Stimulated activated CD4-positive, alpha-beta T cell treated with anti-CD3 and anti-CD28 coated beads, TNF-alpha, amount 100 ng/mL, for 24 hours (primary cell): ENCODE measurements around the gene PHF1.
"Not testable (repeated sequence)": the region's sequence is repeated elsewhere in the genome, so short reads cannot be mapped to it uniquely, and the experiment has no call there.

Experiments used
- DNase-seq, 3 experiments: peaks; one replicate each; pipeline ENCODE4 v3.0.0-alpha.2; 2020; ENCODE audit warnings: low read depth in 3 of 3

Gene PHF1

DNA sequence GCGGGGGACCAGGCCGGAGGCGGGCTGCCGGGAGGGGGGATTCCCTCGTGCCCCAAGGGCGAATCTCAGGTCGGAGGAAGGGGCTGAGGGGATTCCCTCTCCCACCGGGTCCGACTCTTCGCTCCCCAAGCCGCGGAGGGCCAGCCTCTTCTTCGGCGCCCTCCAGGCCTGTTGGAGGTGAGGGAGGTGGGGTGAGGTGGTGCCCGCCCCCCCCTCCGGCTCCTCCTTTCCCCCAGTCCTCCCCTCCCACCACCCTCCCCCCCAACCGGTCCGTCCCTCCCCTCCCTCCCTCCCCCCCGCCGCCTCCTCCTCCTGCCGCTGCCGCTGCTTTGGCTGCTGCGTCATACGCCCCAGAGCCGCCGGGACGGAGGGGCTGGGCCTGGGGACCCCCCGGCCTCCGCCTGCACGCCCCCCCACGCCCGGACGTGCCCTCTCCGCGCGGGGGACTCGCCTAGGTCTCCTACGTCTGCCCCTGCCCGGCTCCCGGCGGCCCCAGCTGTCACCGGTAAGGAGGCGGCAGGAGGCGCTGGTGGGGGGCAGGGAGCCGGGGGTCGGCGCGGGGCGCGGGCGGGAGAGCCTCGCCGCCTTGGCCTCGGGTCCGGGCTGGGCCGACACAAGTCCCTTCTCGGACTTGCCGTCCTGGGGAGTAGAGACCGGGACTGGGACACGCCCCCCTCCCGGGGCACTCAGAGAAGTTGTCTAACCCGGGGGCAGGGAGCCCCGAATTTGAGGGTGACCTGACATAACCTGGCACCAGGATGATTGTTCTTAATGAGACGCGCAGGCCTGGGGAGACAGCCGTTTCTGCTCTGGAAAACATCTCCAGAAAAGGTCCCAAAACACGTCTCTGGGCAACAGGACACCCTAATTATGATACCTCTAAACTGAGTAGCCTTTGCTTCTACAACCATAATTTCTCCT is at the start of gene PHF1:
Gene PHF1, plus strand, starts transcription at position 304 of the 921 bp plus-strand sequence. CDS start 1,250 bp downstream, outside the sequence.
- DNase-seq = no peak

DNA sequence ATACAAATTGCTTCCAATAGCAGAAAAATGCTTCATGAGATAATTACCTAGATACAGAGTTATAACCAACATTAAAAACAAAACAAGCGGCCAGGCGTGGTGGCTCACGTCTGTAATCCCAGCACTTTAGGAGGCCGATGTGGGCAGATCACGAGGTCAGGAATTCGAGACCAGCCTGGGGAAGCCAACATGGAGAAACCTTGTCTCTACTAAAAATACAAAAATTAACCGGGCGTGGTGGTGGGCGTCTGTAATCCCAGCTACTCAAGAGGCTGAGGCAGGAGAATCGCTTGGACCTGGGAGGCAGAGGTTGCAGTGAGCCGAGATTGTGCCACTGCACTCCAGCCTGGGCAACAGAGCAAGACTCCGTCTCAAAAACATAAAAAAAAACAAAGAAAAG is 47.3 kb upstream of the PHF1 start:
- DNase-seq = not testable (repeated sequence)

DNA sequence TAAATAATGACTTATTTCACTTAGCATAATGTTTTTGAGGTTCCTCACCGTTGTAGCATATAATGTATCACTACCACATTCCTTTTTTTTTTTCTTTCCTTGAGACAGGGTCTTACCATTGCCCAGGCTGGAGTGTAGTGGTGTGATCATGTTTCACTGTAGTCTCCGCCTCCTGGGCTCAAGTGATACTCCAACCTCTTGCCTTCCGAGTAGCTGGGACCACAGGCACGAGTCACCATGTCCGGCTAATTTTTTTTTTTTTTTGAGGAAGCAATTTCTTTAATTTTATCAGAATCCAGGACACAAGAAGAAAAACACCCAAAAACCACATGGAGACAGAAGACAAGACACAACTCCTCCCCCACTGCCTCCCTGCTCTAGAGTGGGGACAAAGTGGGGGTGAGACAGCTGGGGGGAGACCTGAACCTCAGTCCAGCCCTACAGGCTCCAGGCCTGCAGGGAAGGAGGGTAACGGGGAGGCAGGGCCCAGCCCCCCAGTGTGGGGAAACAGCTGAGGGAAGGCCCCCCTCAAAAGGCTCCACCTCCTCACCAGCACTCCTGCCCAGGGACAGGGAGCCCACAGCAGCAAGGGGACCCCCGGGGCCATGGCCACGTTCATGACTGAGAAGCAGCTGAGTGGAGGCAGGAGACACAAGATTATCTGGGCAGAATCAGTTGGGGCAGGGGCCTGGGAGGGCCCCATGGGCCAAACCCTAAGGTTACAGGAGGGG is 46.2 kb upstream of the PHF1 start:
- not testable (repeated sequence) for DNase-seq

DNA sequence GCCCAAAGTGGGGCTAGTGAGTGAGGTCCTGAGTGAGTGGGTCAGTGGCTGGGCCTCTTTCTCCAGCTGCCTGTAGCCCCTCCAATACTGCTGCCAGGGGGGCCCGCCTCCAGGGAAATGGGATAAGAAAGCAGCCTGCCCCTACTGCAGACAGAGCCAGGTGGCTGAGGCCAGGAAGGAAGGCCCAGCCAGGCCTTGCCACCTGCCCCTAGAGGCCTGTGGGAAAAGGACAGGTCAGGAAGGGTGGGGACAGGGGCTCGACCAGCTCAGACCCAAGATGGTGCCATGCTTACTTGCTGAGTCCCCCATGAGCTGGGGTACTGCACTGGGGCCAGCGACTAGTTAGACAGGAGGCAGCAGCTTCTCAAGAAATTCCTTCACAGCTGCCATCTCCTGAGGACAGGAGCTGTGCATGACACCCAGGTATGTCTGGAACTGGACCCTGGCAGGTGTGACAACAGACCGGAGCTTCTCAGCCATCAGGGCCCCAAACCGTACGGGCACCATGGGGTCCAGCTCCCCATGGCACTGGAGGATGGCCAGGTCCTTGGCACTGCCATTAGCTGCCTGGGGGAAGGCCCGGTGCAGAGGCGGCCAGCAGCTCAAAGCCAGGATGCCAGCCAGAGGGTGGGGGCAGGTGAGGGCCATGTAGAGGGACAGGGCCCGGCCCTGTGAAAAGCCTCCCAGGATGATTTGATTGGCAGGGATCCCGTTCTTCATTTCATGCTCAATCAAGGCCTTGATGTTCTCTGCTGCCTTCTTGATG is 45.4 kb upstream of the PHF1 start:
- DNase-seq = not testable (repeated sequence)

DNA sequence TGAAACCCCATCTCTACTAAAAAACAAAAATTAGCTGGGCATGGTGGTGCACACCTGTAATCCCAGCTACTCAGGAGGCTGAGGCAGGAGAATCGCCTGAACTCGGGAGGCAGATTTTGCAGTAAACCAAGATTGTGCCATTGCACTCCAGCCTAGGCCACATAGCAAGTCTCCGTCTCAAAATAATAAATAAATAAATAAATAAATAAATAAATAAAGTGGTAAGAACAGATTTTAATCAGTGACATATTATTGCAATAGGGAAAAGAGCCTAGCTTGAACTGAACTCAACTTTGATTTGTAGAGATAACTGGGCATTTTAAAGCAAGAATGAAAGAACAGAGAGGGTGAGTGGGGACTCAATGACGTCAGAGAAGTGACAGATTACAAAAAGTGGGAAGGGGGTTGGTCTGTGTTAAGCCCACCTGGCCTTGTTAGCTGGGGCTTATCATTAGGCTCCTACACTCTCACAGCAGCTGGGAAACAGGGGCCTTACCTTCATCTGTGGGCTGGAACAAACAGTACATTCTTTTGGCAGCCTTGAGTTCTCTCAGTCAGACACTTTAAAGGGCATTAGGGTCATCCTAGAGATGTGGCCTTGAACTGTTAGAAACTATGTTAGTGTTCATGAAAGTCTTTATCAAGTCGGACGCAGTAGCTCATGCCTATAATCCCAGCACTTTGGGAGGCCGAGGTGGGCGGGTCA is 43.7 kb upstream of the PHF1 start:
- no peak for DNase-seq

DNA sequence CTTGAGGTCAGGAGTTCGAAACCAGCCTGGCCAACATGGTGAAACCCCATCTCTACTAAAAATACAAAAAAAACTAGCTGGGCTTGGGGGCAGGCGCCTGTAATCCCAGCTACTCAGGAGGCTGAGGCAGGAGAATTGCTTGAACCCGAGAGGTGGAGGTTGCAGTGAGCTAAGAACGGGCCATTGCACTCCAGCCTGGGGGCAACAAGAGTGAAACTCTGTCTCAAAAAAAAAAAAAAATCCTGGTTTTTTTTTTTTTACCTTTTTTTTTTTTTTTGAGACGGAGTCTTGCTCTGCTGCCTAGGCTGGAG is 43.1 kb upstream of the PHF1 start:
- DNase-seq = not testable (repeated sequence)

DNA sequence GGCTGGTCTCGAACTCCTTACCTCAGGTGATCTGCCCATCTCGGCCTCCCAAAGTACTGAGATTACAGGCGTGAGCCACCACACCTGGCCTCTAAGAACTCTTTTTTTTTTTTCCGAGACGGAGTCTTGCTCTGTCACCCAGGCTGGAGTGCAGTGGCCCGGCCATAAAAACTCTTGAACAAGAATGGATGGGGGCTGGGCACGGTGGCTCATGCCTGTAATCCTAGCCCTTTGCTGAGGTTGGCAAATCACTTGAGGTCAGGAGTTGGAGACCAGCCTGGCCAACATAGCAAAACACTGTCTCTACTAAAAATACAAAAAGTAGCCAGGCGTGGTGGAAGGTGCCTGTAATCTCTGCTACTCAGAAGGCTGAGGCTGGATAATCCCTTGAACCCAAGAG is 38.9 kb upstream of the PHF1 start:
- DNase-seq = not testable (repeated sequence)

DNA sequence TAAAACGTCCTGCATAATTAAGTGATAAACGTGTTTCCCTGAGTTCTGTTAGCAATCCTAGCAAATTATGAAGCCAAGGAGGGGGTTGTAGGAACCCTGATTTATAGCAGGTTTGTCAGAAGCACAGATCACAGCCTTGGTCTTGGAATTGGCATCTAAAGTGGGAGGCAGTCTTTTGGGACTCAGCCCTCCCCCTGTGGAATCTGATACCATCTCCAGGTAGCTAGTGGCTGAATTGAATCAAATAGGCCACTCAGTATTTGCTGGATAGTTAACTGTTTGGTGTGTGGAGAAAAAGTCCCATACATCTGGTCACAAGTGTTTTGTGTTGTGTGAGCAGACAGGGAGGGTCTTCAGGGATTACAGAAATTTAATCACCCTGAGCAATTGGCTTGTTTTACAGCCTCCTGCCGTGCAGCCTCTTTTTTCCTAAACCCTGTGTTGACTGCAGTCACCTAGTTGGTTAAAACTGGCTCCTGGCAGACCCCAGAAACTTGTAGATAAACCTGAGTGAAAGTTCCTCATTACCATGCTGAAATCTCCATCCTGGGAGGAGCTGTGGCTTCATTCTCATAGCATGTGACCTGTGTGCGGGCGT is 38.2 kb upstream of the PHF1 start:
- DNase-seq = no peak

DNA sequence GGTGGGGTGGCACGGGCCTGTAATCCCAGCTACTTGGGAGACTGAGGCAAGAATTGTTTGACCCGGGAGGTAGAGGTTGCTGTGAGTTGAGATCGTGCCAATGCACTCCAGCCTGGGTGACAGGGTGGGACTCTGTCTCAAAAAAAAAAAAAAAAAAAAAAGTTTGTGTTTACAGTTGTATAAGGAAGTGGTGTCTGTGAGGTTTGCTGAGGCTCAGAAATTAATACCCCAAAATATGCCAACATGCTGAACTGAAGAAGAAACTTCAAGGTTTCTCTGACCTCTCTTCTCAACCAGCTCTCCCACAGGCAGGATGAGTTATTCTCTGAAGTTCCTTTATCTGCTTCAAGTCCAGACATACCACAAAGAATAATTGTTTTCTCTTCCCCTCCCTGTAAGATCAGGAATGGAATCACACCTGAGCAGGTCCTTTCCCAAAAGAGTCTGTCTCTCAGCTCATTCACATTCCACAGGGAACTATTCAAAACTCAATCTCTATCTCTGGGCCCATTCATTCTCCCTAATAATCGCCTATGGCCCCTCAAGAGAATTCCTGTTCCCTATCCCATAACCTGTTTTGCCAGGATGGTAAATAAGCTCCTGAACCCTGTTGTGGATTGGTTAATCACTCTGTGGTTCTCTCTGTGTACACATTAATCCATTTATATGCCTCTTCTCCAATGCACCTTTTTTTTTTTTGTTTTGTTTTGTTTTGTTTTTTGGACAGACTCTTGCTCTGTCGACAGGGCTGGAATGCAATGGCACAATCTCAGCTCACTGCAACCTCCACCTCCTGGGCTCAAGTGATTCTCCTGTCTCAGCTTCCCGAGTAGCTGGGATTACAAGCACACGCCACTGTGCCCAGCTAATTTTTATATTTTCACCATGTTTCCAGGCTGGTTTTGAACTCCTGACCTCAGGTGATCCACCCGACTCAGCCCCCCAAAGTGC is 36.6 kb upstream of the PHF1 start:
- no peak for DNase-seq

DNA sequence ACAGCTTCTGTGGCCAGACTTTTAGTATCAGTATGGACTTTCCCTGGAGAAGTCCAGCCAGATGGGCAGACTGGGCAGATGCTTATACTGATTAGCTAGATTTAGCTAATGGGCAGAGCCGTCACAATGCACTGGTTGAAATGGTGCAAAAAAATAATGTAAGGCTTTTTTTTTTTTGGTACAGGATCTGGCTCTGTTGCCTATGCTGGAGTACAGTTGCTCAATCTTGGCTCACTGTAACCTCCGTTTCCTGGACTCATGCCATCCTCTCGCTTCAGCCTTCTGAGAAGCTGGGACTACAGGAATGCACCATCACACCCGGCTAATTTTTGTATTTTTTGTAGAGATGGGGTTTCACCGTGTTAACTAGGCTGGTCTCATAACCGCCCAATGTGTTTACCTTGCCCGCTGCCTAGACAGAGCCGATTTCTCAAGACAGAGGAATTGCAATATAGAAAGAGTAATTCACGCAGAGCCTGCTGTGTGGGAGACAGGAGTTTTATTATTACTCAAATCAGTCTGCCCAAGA is 35.6 kb upstream of the PHF1 start:
- DNase-seq = no peak

DNA sequence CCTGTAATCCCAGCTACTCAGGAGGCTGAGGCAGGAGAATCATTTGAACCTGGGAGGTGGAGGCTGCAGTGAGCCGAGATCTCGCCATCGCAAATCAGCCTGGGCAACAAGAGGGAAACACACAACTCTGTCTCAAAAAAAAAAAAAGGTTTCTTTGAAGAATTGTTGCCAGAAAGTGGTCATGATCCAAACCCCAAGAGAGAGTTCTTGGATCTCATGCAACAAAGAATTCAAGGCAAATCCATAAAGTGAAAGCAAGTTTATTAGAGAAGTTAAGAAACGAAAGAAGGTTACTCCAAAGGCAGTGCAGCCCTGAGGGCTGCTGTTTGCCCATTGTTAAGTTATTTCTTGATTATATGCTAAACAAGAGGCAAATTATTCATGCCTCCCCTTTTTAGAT is 33.6 kb upstream of the PHF1 start:
- DNase-seq = no peak

DNA sequence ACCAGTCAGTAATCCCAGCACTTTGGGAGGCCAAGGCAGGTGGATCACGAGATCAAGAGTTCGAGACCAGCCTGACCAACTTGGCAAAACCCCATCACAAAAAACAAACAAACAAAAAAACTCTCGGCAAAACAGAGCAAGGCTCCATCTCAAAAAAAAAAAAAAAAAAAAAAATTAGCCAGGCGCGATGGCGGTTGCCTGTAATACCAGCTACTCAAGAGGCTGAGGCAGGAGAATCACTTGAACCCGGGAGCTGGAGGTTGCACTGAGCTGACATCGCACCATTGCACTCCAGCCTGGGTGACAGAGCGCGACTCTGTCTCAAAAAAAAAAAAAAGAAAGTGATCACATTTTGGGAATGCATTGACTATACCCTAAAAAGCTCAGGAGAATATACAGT is 31.6 kb upstream of the PHF1 start:
- DNase-seq = not testable (repeated sequence)

DNA sequence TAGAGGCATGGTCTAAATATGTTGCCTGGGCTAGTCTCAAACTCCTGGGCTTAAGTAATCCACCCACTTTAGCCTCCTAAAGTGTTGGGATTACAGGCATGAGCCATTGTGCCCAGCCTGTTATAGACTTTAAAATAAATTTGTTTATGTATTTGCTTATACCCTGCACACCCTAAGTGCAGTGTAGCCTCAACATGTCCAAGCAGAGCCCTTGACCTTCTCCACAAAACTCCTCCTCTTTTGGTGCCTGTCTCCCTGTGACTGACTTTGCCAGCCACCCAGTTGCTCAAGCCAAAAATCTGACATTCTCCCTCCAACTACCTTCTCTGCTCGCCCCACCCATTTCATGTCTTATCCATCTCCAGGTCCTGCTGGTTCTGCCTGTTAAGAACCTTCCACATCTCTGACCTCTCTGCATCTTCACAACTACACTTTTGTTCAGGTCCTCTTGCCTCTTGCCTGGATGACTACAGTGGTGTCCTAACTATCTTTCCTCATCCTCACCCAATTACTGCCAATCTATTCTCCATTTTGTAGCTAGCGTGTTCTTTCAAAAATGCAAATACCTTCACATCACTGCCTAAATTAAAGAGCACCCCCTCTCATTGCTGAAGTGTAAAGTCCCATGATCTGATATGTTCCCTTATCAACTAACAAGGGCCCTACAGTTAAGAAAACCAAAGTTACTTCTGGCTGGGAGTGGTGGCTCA is 30.4 kb upstream of the PHF1 start:
- DNase-seq = no peak

DNA sequence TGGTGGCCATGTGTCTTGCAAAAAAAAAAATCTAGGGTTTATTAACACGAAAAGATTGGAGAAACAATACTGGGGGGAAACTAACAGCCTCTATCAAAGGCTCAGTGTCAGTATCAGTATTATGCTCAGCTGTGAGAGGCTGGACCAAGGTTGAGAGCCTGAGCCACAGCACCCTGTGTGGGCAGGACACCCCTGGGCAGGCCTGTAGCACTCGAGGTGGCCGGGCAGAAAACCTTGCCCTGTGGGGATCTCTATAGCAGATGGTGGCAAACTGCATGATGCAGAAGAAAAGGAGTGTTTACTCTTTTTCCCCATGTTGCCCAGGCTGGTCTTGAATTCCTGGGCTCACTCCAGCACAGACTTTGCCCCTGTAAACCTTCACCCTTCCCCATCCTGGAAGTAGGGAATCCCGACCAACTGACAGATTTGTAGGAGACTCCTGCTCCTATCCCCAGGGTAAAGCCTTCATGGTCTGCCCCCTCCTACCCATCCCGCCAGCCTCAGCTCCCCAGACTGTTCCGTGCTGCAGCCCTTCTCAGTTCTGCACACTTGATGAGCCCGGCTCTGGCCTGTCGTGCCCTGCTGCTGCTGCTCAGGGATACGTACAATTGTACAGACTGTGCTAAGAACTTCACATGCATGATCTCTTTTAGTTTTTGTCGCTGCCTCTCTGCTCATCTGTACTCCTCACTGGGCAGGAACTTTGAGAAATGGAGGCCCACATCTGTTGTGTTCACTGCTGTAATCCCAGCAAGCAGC is 27.2 kb upstream of the PHF1 start:
- no peak for DNase-seq

DNA sequence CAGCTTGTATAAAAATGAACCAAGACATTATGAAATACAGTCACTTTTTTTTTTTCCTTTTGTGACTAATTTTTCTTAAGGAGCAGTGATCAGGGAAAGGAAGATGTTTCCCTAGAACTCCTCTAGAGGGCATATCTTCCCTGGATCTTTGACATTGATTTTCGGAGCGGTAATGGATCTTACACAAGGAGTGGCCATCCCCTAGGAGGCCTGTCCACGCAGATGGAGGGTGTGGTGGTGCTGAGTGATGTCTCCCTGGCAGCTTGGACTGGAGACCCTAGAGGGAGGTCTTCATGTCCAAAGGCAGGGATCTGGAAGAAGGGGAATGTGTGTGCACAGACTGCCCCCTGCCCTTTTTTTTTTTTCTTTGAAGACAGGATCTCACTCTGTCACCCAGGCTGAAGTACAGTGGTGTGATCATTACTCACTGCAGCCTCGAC is 26.2 kb upstream of the PHF1 start:
- DNase-seq = no peak

DNA sequence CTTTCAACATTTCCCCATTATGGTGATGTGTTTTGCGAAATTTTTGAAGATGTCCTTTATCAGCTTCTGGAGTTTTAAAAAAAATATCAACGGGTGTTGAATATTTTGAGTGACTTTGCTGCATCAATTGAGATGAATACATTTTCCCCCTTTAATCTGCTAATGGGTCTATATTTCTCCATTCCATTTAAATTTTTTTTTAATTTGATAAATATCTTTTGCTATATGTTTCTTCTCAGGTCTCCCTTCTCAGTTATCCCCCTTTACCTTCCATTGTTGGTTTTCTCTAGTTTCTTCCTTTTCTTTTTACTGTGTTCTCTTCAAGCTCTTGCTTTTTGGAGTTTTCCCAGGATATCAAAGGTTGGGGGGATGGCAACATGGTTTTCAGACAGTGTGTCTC is 20.6 kb upstream of the PHF1 start:
- no peak for DNase-seq

DNA sequence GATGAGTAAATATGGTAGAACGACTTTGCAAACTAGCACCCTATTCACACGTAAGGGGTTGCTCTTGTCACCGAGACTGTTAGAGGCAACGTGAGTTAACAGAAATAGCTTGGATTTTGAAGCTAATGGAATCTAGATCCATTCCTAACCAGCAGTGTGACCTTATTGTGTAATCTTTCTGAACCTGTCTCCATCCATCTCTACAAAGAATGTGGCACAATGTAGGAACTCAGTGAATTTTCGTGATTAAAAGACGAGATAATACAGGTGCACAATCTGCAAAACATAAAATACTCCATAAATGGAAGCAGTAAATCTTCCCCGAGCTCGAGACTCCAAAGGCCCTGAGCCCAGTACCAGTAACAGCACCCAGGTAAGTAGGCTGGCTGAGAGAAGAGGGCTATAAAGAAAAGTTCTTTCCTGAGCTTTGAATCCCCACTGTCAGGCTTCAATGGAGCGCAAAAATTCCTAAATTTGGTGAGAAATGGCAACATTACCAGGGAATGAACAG is 20.0 kb upstream of the PHF1 start:
- DNase-seq = no peak

DNA sequence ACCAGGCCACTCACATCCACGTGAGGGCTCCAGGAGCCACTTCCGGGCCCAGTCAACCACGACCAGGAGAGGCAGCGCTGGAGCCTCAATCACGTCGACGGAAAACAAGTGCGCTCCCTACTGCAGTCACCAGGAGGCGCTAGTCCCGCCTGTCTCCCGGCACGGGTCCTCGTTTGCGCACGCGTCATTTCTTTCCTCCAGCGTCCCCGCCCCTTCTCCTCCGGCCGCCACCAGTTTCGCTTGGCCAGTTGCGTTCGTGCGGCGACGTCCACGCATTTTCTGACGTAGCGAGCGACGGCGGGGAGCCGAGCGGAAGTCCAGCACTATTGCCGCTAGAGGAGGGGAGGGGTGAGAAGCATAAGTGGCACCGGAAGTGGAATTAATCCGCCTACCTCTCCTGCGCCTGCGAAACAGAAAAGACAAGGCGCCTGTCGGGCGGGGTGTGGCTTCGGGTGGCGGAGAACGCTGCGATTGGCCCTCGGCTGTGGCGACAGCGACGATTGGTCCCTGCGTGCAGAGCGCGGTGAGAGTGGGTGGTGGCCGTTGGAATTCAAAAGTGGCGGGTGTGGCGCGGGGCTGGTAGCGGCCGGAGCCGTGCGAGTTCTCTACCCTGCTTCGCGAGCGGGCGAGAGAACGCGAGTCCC is 19.4 kb upstream of the PHF1 start, which contains the start of gene KIFC1:
Gene KIFC1, plus strand, starts transcription at position 546 of the 644 bp plus-strand sequence. CDS start 163 bp downstream, outside the sequence.
- DNase-seq = peak; percentile 98 to 100 (median 99)
